ENCODE measurements around the gene AOC1. TPM values are rescaled to one million over a fixed set of nuclear protein-coding genes. Genes with fewer than 3 reads are reported as not detected.

AOC1 gene
- polyA plus RNA-seq, 1 donor from 2014 or later: not detected

- H3K27ac ChIP-seq (ENCODE audit: low read length): no peak overlapping the region
- H3F3A ChIP-seq (ENCODE audit: insufficient read depth, low read length, poor library complexity, severe bottlenecking): no peaks in the 10 kb centered on the region
- H3K4me2 ChIP-seq (ENCODE audit: low read length): no peak overlapping the region
- H3K36me3 ChIP-seq (ENCODE audit: insufficient read depth, low read length): no peaks in the 10 kb centered on the region
- H3K79me2 ChIP-seq (replicated peaks; ENCODE audit: insufficient read depth, low read length): no peaks in the 10 kb centered on the region
- H3K9ac ChIP-seq (ENCODE audit: low read length): no peak overlapping the region
- no peaks in the 10 kb centered on the region for H4K20me1 ChIP-seq (ENCODE audit: insufficient read depth)
- peak; percentile 91 for TF ChIP-seq SMC3 (conservative IDR thresholded peaks at IDR 0.05; ENCODE audit: poor library complexity)
- TF ChIP-seq CTCF (IDR thresholded peaks at IDR 0.05; ENCODE audit: poor library complexity, severe bottlenecking): peak; percentile 87
- no peak for TF ChIP-seq POLR2AphosphoS5 (IDR thresholded peaks at IDR 0.05)
- TF ChIP-seq RAD21 (conservative IDR thresholded peaks at IDR 0.05): peak; percentile 84
- H2AFZ ChIP-seq (ENCODE audit: low read depth, low read length): no peak overlapping the region
- H3K27me3 ChIP-seq (ENCODE audit: insufficient read depth, low read depth, low read length): no peaks in the 10 kb centered on the region
- H3K4me3 ChIP-seq (ENCODE audit: low read length): no peak overlapping the region
- no peaks in the 10 kb centered on the region for H3K9me2 ChIP-seq (ENCODE audit: insufficient read depth, low read length)
- H3K9me3 ChIP-seq (ENCODE audit: low read length): no peaks in the 10 kb centered on the region
Measured at GRCh38 chr7:150898475-150899011, 46.2 kb downstream of the AOC1 start.

DNA sequence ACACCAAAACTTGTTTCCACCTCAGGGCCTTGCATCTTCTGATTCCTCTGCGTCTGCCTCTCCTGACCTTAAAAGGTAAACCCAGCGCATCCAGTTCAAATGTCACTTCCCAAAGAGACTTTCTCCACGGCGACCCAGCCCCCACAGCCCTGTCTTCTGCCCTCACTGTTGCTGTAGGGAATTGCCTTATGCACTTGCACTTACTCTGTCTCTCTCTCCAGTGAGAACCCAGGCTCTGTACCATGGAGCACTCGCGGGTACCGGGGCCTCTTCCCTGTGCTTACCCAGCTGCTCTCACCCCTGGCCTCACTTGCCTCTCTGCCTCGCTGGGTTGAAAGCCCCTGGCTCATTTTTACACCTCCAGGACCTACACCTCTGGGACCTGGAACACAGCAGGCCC, 48.4 kb downstream of the AOC1 start:
- Histone ChIP-seq H3K27ac (ENCODE audit: low read length) (no peak overlapping the region), H3F3A (ENCODE audit: insufficient read depth, low read length, poor library complexity, severe bottlenecking) (no peaks in the 10 kb centered on the region), H3K9ac (ENCODE audit: low read length) (no peak overlapping the region), H3K27me3 (ENCODE audit: insufficient read depth, low read depth, low read length) (no peaks in the 10 kb centered on the region), H3K9me3 (ENCODE audit: low read length) (no peaks in the 10 kb centered on the region), H3K36me3 (ENCODE audit: insufficient read depth, low read length) (no peaks in the 10 kb centered on the region), H3K79me2 (replicated peaks; ENCODE audit: insufficient read depth, low read length) (no peaks in the 10 kb centered on the region), H2AFZ (ENCODE audit: low read depth, low read length) (no peak overlapping the region), H3K4me2 (ENCODE audit: low read length) (no peak overlapping the region), H3K4me3 (ENCODE audit: low read length) (no peak overlapping the region), H4K20me1 (ENCODE audit: insufficient read depth) (no peaks in the 10 kb centered on the region), H3K9me2 (ENCODE audit: insufficient read depth, low read length) (no peaks in the 10 kb centered on the region)
- TF ChIP-seq MXI1 (conservative IDR thresholded peaks at IDR 0.05; ENCODE audit: poor library complexity, severe bottlenecking) (no peak), CTCF (IDR thresholded peaks at IDR 0.05; ENCODE audit: poor library complexity, severe bottlenecking) (no peak), SMC3 (conservative IDR thresholded peaks at IDR 0.05; ENCODE audit: poor library complexity) (no peak), RAD21 (conservative IDR thresholded peaks at IDR 0.05) (no peak), POLR2AphosphoS5 (IDR thresholded peaks at IDR 0.05) (no peak), REST (IDR thresholded peaks at IDR 0.05; ENCODE audit: borderline replicate concordance) (no peak), EP300 (conservative IDR thresholded peaks at IDR 0.05; ENCODE audit: poor library complexity, severe bottlenecking) (no peak), TAF1 (IDR thresholded peaks at IDR 0.05; ENCODE audit: low read depth) (no peak), EZH2 (IDR thresholded peaks at IDR 0.05; ENCODE audit: borderline replicate concordance, insufficient read depth, low read length, poor library complexity, severe bottlenecking) (no peak)
